Skeletal muscle cell (primary cell): Measurements from ENCODE around the gene GSTM2.
"Not testable (repeated sequence)": the region's sequence is repeated elsewhere in the genome, so short reads cannot be mapped to it uniquely, and the experiment has no call there.

Source experiments
- DNase-seq: peaks from one replicate; pipeline ENCODE4 v3.0.0-alpha.2; 2010; ENCODE audit warnings: low read depth
- H3K4me3 ChIP-seq: 2 replicates; pipeline ENCODE4 v1.5.1; 2011; ENCODE audit warnings: low read depth, mild to moderate bottlenecking, control low read depth, low read length, moderate library complexity

Gene GSTM2

DNA sequence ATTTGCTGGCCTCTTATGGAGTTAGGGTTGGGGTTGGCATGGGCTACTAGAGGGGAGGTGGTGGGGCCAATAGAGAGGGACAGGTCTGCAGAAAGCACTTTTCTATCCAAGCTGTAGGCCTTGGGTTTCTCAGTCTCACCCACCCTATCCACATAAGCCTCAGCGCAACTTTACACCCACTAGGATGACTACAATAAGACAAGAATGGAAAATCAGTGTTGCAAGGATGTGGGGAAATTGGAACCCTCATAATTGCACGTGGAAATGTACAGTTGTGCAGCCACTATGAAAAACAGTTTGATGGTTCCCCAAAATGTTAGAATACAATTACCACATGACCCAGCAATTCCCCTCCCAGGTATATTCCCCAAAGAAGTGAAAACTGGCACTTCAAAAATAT lies 26.0 kb upstream of the GSTM2 start:
- H3K4me3 ChIP-seq: no peak overlapping the region
- no peak for DNase-seq

DNA sequence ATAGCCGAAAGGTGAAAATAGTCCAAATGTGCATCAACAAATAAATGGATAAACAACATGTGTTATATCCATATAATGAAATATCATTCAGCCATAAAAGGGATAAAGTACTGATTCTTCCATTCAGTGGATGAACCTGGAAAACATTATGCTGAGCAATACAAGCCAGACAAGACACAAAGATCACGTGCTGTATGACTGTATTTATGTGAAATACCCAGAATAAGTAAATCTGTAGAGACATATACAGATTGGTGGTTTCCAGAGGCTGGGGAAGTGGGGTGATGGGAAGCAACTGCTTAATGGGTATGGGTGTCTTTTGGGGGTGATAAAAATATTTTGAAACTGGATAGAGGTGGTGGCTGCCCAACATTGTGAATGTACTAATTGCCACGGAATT lies 25.2 kb upstream of the GSTM2 start:
- no peak for DNase-seq
- no peak overlapping the region for H3K4me3 ChIP-seq

GRCh38 chr1:109643385-109644230 lies 24.2 kb upstream of the GSTM2 start:
- no peak for DNase-seq
- no peak overlapping the region for H3K4me3 ChIP-seq

- DNase-seq: no peak
- H3K4me3 ChIP-seq: no peak overlapping the region
Observed at GRCh38 chr1:109644670-109645069, 23.2 kb upstream of the GSTM2 start.

GRCh38 chr1:109649491-109649914 lies 18.4 kb upstream of the GSTM2 start:
- H3K4me3 ChIP-seq: peak overlapping the region; percentile 26
- no peak for DNase-seq

GRCh38 chr1:109650609-109651008 lies 17.2 kb upstream of the GSTM2 start:
- H3K4me3 ChIP-seq: no peak overlapping the region
- DNase-seq: no peak

DNA sequence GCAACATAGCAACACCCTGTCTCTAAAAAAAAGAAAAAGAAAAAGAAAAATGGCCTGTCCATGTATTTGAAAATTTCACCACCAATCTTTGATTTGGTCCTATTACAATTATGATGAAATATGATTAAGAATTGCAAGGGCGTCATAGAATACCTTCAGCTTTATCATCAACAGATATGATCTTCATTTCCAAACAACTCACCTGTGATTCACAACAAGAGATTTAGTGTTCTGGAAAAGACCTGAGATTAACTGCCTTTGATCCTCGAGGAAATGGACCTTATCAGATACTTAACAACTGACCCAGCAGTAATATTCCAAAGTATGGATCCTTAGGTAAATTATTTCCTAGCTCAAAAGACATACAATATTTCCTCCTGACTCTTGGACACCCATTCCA lies 15.5 kb upstream of the GSTM2 start:
- H3K4me3 ChIP-seq: no peak overlapping the region
- DNase-seq: no peak

GRCh38 chr1:109653306-109653705 lies 14.6 kb upstream of the GSTM2 start:
- no peak overlapping the region for H3K4me3 ChIP-seq

GRCh38 chr1:109654519-109654918 lies 13.3 kb upstream of the GSTM2 start:
- no peak for DNase-seq
- H3K4me3 ChIP-seq: no peak overlapping the region

More at GRCh38 chr1:109653306-109653705, 14.6 kb upstream of the GSTM2 start:
- DNase-seq: no peak

DNA sequence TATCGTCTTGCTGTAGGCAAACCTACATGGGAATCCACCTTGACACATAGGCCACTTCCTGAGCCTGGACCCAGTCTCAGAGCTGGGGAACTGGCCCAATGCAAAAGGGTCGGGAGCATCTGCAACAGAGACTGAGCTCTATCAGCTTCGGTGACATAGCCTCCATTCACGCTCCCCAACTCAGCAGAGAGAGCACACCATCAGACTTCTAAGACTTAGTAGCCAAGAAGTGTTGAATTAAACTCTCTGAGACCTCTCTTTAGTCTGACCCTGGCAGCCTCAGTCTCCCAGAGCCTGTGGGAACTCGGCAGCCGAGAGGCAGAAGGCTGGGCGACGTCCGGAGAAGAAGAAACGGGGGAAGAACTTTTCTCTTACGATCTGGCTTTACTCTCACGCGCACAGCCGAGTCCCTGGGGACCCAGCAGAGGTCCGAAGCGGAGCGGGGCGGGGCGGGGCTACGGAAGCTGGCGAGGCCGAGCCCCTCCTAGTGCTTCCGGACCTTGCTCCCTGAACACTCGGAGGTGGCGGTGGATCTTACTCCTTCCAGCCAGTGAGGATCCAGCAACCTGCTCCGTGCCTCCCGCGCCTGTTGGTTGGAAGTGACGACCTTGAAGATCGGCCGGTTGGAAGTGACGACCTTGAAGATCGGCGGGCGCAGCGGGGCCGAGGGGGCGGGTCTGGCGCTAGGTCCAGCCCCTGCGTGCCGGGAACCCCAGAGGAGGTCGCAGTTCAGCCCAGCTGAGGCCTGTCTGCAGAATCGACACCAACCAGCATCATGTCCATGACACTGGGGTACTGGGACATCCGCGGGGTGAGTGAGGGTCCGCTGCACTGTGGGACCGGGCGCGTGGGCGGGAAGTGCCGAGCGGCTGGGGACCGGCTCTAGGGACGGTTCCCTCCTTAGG lies 12.0 kb upstream of the GSTM2 start, which contains the start of gene GSTM4:
TSS of gene GSTM4 (plus strand) at position 485 of the 905 bp plus-strand sequence. CDS start at position 776, 291 bp downstream.
- no peak for DNase-seq
- H3K4me3 ChIP-seq: peak within 1 kb of the TSS; percentile 67

GRCh38 chr1:109657395-109657794 lies 10.5 kb upstream of the GSTM2 start:
- no peak for DNase-seq
- H3K4me3 ChIP-seq: no peak overlapping the region

DNA sequence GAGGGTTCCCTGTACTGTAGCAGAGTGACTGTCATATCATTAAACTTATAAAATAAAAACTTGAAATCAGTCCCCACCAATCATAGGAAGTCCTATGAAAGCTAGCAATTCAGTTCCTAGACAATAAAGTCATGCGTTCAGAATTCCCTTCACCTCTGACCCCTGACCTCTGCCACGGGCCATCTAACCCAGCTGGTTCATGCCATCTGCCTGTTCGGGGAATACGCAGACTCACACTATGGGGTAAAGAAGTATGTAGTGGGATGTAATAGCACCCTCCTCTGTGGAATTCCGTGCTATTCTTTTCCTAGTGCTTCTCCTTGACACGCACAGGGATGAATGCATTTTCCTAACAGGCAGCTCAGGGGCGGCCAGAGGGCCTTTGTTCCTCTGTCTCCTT lies 9.9 kb upstream of the GSTM2 start:
- H3K4me3 ChIP-seq: no peak overlapping the region

GRCh38 chr1:109658533-109659042 lies 9.3 kb upstream of the GSTM2 start:
- DNase-seq: no peak
- no peak overlapping the region for H3K4me3 ChIP-seq

More for the DNA sequence above, 9.9 kb upstream of the GSTM2 start:
- no peak for DNase-seq

- DNase-seq: no peak
Observed at GRCh38 chr1:109659145-109659544, 8.7 kb upstream of the GSTM2 start.

DNA sequence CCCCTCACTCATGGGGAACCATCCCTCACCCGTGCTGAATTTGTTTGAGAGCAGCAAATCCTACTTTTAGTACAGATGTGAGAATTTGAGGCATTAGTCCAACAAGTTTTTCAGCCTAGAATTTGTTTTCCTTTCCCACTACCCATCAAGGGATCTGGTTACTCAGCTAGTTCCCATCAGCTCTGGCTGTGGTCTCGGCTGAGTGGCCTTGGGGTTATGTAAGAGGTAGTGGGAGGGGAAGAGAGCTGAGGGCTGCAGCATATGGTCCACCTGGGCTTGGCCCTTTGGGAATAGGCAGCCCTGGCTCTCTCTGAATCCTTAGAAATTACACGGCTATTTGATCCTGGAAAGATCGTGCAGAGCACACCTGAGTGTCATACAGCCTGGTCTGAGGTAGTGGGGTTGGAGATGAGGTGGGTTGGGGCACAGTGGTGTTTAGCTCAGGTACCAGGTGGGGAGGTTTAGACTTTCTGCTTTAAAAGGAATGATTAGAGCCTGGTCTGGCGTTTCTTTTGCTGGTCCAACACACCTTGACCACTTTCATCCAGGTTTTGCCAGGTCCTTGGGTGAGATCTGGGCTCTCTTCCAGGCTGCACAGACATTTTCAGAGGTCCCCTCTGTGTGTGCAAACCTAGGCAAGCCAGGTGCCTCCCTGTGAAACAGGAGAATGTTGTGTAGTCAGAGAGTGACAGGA lies 7.7 kb upstream of the GSTM2 start:
- peak; percentile 25 for DNase-seq
- H3K4me3 ChIP-seq: no peak overlapping the region

More at GRCh38 chr1:109659145-109659544, 8.7 kb upstream of the GSTM2 start:
- H3K4me3 ChIP-seq: no peak overlapping the region

DNA sequence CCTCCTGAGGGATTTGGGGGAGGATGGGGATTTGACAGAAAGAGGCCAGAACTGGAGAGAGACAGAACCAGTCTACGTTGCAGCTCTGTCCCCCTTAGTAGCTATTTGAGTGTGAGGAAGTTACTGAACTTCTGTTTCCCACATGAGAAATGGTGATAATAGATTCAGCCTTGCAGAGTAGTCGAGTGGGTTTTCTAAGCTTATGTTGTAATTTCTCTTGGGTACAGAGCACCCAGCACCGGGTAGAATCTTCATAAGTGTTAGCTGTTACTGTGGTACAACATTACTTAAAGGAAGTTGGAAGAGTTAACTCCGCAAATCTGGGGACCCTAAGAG lies 7.2 kb upstream of the GSTM2 start:
- not testable (repeated sequence) for H3K4me3 ChIP-seq, DNase-seq

DNA sequence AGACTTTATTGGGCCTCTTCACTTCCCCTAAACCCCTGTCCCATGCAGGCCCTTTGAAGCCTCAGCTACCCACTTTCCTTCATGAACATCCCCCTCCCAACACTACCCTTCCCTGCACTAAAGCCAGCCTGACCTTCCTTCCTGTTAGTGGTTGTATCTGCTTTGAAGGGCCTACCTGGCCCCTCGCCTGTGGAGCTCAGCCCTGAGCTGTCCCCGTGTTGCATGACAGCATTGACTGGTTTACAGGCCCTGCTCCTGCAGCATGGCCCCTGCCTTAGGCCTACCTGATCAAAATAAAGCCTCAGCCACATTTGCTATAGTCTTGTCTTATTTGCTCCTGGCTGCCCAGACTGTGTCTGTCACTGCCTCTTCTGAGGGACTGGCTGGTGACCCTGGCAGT lies 6.5 kb upstream of the GSTM2 start:
- DNase-seq: no peak
- H3K4me3 ChIP-seq: no peak overlapping the region

DNA sequence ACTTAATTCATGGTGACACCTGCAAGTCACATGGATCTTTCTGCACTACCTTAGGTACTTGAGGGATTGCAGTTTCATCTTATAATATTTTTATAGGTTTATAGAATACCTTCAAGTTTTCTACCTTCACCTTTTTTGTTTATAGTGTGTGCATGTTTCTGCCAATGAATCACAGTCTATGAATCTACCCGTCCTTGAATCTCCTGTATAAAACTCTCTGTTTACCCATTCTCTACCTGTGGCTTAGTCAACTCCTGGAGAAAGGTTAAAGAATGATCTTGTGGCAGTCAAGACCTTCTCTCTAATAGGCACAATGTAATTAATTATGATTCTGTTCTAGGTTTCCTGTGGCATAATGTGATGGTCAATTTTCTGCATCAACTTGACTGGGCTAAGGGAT lies 3.2 kb upstream of the GSTM2 start:
- no peak for DNase-seq
- H3K4me3 ChIP-seq: no peak overlapping the region

DNA sequence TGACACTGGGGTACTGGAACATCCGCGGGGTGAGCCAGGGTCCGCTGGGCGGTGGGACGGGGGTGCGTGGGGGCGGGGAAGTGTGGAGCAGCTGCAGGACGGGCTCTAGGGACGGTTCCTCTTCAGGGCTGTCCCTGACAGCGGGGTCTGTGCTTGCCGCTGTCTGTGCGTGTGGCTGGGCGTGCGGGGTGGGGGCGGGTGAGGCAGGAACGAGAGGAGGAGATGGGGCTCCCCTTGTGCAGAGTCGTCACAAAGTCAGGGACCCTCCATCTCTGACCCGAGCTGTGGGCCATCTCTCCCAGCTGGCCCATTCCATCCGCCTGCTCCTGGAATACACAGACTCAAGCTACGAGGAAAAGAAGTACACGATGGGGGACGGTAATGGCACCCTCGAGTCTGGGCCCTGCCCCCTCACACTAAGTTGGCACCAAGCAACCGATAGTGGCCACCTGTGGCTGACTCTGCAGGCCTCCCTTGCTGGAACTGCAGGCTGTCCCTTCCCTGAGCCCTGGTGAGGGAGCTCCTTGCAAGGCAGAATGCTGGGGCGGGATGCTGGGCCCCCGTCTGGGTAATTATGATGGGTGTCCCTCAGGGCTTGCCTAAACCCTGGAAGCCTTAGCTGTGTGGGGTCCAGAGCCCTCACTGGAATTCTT lies 392 bp downstream of the GSTM2 start:
- peak overlapping the region; percentile 56 for H3K4me3 ChIP-seq
- no peak for DNase-seq
